ENCODE results near the gene PGM2L1.
"Not testable (repeated sequence)": the region's sequence is repeated elsewhere in the genome, so short reads cannot be mapped to it uniquely, and the experiment has no call there.

Gene PGM2L1

GRCh38 chr11:74332291-74332690 lies 65.9 kb downstream of the PGM2L1 start:
- no peak for DNase-seq

- not testable (repeated sequence) for DNase-seq
Measured at GRCh38 chr11:74331000-74331399, 67.2 kb downstream of the PGM2L1 start.

- DNase-seq: no peak
Measured at GRCh38 chr11:74330075-74330858, 68.0 kb downstream of the PGM2L1 start.

DNA sequence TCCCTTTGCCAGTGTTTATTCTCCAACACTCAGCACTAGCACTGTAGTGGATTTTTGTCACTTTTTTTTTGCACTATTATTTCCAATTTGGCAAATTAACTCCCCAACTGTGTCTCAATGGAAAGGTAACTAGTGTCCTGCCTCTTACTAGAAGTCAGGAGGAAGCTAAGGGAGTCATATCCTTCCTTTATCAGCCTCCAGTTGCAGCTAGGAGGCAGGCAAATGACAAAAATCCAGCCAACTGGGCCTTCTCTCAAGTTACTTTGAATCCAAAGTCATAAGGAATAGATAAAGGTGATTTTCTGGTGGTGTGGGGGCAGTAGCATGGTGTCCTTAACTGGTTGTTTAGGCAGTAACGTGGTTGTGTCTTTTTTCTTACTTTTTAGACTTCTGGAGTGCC lies 71.2 kb downstream of the PGM2L1 start:
- no peak for DNase-seq

GRCh38 chr11:74326665-74327064 lies 71.6 kb downstream of the PGM2L1 start:
- DNase-seq: no peak

DNA sequence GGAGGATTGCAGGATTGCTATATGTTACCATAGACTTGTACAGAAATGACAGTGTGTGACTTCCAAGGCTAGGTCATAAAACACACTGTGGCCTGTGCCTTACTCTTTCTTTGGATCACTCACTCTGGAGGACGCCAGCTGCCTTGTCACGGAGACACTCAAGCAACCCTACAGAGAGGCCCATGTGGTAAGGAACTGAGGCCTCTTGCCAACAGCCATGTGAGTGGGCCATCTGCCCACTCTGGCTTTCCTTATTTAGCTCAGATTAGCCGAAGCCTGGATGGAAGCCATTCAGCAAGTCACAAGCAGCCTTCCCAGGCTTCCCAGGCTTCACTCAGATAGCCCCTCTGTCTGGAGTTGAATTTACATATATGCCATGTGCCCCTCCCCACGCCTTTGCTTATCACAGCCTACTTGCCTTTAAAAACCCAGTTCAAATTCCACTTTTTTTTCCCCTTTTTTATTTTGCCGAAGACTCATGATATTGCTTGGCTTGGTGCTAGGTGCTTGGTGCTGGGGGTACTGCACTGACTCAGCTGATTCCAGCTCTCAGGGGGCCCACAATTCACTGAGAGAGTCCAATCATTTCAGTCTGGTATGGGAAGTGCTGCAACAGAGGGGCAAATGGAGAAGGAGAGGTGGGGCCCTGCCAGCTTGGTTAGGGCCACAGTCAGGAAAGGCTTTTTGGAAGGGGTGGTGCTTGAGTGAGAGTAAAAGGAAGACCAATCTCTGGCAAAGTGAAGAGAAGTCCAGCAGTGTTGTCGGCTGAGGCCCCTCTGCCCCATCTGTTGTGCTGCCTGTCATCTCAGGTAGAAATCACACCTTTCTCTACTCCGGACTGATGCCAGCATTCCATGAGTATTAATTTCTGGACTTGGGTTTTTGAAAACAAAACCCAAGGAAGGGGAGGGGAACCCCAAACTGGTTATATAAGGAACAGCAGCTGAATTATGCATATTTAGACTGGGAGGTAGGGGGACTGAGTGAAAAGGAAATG lies 72.3 kb downstream of the PGM2L1 start:
- DNase-seq: peak; percentile 86

- no peak for DNase-seq
Measured at GRCh38 chr11:74322667-74323066, 75.6 kb downstream of the PGM2L1 start.

DNA sequence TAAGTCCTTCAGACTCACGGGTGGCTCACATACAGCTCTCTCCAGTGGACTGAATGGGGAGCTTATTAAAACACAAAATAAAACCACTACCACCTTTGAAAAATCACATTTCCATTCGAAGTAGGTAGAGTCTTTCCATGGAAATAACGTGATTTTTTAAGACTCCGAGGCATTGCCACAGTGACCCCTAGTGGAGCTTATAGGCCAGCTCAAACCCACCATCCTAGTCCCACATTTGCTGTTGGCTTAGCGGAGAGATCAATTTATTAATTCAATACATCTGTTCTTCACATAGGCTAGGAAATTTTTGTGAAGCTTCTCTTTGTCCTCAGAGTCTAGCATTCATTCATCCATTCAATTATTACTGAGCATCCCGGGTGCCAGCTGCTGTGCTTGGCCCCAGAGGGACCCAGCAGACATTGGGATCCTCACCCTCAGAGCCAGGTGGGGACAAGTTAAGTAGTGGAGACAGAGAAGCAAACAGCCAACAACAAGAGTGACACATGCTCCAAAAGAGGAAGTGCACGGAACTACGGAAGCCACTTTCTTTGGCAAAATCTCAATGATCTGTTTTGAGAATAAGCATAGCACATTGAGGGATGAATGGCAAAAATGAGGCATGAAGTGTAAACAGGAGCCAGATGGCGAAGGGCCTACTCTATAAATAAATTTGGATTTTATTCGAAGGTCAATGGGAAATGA lies 76.6 kb downstream of the PGM2L1 start:
- DNase-seq: peak; percentile 34

DNA sequence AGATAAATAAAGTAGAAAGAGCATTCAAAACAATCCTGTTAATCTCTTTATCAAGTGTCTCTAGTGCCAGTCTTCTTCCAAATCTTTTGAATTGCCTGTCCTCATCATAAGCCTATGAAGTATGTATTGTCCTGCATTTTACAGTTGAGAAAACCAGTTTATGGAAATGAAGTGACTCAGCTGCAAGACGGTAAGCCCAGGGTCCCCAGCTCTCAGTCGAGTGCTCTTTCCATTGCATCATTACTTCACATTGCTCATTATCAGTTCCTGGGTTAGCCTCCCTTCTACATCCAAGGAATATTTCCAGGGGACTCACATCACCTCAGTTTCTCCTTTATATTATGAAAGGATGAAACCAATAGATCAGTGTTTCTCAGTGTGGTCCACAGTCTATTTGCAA lies 77.7 kb downstream of the PGM2L1 start:
- no peak for DNase-seq

DNA sequence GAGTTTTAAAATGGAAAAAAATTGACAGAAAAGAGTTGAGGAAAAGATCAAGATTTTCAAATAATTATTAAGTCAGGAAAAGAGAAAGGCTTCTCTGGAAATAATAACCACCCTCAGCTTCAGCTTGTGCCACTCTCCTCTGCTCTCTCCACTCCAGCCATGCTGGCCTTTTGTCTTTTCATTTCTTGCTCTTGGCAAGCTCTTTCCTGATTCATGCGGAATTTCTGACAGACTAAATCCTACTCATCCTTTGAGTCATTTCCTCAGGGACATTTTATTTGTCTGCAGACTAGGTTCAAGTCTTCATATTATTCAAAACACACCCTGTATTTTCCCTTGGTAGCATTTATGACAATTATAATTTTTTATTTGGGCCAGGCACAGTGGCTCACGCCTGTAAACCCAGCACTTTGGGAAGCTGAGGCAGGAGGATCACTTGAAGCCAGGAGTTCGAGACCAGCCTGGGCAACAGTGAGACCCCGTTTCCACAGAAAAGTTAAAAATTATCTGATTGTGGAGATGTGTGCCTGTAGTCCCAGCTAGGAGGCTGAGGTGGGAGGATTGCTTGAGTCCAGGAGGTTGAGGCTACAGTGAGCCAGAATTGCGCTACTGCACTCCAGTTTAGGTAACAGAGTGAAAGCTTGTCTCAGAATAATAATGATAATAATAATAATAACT lies 79.0 kb downstream of the PGM2L1 start:
- DNase-seq: no peak

DNA sequence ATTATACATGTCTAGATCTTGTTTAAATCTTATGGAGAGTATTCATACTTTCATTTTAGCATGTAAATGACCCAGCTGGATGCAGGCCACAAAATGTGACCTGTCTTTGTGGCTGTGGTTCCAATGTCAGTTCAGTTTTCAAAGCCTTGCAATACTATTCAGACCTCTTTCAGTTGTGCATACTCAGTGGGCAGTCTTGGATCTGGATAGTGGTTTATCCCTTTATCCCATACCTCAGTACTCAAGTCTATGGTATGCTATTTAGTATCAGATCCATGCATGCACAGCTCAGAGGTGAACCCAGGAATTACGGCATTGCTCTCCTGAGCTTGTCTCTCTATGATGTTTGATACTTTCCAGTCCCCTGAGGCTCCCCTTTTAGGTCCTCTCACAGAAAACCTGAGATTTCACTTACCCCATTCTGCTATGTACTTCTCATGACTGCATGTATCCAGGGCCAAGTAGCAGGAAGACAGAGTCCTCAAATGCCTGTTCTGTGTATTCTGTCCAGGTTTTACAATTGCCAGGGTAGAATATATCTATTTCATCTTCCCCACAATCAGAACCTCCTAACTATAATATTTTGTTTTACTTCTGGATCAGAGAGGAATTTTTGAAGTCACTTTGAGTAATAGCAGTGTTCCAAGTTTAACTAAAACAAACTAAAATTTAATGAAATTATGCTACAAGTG lies 79.8 kb downstream of the PGM2L1 start:
- no peak for DNase-seq

DNA sequence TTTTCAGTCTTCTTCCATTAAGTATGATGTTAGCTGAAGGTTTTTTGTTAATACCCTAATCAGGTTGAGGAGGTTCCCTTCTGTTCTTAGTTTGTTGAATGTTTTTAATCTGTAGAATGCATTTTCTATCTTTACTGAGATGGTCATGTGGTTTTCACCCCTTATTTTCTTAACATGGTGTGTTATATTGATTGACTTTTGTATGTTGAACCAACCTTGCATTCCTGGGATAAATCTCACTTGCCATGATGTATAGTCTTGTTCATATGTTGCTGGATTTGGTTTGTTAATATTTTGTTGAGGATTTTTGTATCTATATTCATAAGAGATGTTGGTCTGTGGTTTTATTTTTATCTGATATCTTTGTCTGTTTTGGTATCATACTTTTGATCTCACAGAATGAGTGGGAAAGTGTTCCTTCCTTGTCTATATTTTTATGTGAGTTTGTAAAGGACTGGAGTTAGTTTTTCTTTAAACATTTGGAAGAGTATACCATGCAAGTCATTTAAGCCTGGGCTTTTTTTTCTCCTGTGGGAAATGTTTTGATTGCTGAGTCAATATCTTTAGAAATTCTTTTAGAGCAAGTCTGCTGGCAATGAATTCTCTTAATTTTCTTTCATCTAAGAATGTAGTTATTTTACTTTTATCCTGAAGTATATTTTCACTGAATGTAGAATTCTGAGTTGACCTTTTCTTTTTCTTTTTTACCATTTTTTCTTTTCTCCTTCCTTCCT lies 81.3 kb downstream of the PGM2L1 start:
- DNase-seq: no peak

- DNase-seq: no peak
Measured at GRCh38 chr11:74312326-74312725, 85.9 kb downstream of the PGM2L1 start.

DNA sequence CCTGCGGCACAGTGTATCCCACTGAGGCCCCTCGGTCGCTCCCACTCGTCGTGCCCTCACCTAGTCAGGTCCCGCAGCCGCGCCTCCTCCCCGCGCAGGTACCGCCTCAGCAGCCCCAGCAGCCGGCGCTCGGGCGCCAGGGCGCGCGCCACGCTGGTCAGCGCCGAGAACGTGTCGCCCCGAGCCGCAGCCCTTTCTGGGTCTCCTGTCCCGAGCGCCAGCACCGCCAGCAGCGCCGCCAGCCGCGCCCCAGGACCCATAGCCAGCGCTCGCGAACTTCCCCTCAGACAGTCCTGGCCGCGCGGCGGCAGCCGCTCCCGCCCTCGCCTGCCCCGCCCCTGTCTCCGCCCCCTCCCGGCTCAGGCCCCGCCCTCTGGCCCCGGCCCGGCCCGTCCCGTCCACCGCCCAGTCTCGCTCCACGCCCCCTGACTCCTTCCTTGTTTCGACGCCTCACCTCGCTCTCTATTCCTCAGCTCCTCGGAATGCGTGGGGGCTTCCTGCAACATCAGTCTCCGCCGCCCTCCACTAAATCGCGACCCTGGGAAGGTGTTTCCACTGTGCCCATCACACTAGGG lies 86.8 kb downstream of the PGM2L1 start, which contains the start of gene P4HA3:
Gene P4HA3, minus strand, starts transcription at position 289 of the 575 bp plus-strand sequence. Its CDS starts 29 bp downstream, at position 260.
- DNase-seq: peak; percentile 46

DNA sequence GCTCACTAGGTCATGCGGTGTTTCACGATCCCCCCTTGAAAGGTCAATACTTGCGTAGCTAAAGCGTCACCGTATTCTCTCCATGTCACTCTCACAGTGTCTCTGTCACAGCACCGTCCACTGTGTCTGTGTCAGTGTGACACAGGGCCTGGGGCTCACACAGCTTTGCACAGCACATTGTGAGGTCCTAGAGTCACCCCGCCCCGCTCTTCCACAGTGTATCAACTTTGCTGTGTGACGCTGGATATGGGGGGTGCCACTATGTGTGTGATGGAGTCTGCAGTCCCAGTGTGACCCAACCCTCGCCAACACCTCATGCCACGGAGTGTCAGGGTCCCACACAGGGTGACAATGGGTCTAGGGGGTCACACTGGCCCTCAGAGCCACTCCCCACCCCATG lies 87.4 kb downstream of the PGM2L1 start:
- DNase-seq: no peak

- peak; percentile 36 for DNase-seq
Measured at GRCh38 chr11:74307434-74307833, 90.8 kb downstream of the PGM2L1 start.

DNA sequence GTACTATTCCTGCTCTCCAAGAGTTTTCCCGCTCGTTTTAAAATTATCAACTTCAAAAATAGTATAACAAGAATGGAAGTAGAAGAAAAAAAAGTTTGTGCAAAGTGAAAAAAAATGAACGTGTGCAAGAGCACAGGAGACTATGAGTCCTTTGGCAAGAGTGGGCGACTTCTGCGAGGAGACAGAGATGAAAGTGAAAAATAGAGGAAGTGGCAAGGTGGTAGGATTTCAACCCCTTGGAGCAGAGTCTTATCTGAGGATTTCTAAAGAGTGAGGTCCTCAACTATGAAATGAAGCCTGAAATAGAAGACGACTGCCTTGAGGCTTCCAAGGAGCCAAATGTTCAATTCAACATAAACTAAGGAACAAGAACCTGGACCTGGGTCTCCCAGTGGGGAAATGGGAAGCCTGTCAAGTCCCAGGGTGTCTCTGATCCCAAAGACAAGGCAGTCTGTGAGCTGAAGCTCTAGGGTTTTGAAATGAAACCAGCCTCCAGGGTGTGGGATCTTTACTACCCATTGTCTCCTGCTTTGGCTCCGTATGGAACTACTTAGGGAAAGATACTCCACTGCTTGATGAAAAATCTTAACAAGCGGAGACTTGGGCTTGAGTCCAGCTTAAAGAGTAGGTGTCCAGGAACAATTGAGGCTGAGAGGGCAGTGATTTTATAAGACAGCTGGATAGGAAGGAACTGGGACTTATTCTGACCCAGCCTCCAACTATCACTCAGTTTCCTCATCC lies 91.6 kb downstream of the PGM2L1 start:
- no peak for DNase-seq

DNA sequence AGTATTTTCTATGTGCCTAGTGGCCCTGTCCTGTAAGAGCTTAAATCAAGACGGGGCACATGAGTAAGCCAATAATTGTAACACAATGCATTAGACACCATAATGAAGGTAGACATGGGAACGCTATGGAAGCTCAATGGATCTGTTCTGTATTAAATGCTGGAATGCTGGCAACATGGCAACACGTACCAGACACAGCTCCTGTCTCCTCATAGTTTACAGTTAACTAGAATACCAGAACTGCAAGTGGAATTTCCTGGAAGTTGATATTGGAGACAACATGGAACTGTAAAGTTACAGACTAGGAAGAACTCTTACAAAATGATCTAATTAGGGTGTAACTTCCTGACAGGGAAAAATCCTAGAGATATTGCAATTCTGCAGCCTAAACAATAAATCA lies 99.2 kb downstream of the PGM2L1 start:
- no peak for DNase-seq

GRCh38 chr11:74297484-74297883 lies 100.7 kb downstream of the PGM2L1 start:
- DNase-seq: no peak

DNA sequence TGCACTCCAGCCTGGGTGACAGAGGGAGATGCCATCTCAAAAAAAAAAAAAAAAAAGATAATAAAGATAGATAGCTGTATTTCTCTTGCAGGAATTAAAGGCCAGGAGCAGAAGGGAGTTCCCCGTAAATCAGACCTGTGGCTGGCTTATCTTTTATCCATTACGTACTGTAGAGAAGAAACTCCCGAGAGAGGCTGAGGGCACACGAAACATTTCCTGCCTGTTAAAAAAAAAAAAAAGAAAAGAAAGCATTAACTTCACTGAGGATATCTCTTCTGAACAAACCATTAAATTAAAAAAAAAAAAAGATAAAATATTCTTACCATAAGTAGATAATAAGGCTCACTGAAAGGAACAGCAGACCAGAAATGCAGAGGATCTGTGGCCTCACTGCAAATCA lies 109.3 kb downstream of the PGM2L1 start:
- no peak for DNase-seq

Data from NCI-H1092 (cell line).